ENCODE measurements around the gene IKBKE.

DNA sequence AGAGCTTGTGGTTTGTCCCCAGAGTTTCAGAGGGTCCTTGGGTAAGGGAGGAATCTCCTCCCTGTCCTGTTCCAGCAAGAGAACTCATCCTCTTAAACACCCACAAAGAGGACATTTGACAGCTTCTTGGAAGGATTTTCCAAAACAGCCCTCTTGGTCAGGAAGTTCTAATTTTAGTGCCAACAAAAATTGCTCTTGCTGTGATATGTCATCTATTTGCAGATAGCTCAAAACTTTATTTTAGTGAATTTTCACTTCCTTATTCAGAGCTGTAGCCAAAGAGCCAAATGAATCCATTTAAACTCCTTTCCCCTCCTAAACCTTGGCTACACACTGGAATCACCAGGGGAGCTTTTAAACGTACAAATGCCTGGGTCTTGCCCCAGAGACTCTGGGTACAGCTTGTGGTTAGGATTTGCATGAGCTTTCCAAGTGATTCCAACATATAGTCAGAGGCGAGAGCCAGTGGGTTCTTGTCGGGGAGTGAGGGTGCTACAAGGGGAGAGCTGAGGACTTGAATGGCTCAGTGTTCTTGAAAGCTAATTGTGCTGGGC lies 25.3 kb downstream of the IKBKE start:
- TF ChIP-seq GATA2 (IDR thresholded peaks at IDR 0.05; ENCODE audit: low read depth, low read length): no peak
- TF ChIP-seq GATA3 (IDR thresholded peaks at IDR 0.05; ENCODE audit: low read depth, low read length): no peak
